GM23338 (cell line): ENCODE results near the gene PA2G4. TPM values are rescaled to one million over a fixed set of nuclear protein-coding genes. Genes with fewer than 3 reads are reported as not detected.

ENCODE experiments used
- ATAC-seq: fragments of 200-7000 bp; cut with Tn5 transposase; 3 replicates; pipeline ENCODE4 v1.9.1; 2020
- DNase-seq: peaks from one replicate; pipeline ENCODE4 v3.0.0-alpha.2; 2015; ENCODE audit warnings: low spot score
- H2AFZ ChIP-seq: fragments of 200-600 bp; sonication (generic); 2 replicates; pipeline ENCODE4 v1.8.0; 2016; ENCODE audit warnings: antibody characterized with exemption, mild to moderate bottlenecking, moderate library complexity
- H3F3A ChIP-seq: fragments of 200-600 bp; sonication (generic); replicated peaks from 2 replicates; pipeline ENCODE4 v1.8.0; 2017; ENCODE audit warnings: antibody characterized with exemption, mixed run types, low read depth
- H3K27ac ChIP-seq: fragments of 200-600 bp; sonication (generic); 2 replicates; pipeline ENCODE4 v1.6.1; 2016; ENCODE audit warnings: low read depth
- H3K27me3 ChIP-seq: fragments of 200-600 bp; sonication (generic); 2 replicates; pipeline ENCODE4 v1.8.0; 2016; ENCODE audit warnings: mild to moderate bottlenecking, mixed run types, moderate library complexity; ENCODE audit not compliant: insufficient read depth
- H3K36me3 ChIP-seq: fragments of 200-600 bp; sonication (generic); 2 replicates; pipeline ENCODE4 v1.8.0; 2016; ENCODE audit warnings: mild to moderate bottlenecking; ENCODE audit not compliant: insufficient read depth
- H3K4me1 ChIP-seq: fragments of 200-600 bp; sonication (generic); 2 replicates; pipeline ENCODE4 v1.8.0; 2016; ENCODE audit warnings: mild to moderate bottlenecking, moderate library complexity; ENCODE audit not compliant: insufficient read depth
- H3K4me2 ChIP-seq: fragments of 200-600 bp; sonication (generic); 2 replicates; pipeline ENCODE4 v1.7.1; 2017; ENCODE audit warnings: mixed run types
- H3K4me3 ChIP-seq: fragments of 200-600 bp; sonication (generic); 2 replicates; pipeline ENCODE4 v1.6.1; 2016; ENCODE audit warnings: mixed run types
- H3K79me2 ChIP-seq: fragments of 200-600 bp; sonication (generic); replicated peaks from 2 replicates; pipeline ENCODE4 v1.8.0; 2017; ENCODE audit warnings: mild to moderate bottlenecking; ENCODE audit not compliant: insufficient read depth
- H3K9me2 ChIP-seq: fragments of 200-600 bp; sonication (generic); 2 replicates; pipeline ENCODE4 v1.8.0; 2017; ENCODE audit not compliant: insufficient read depth
- H4K20me1 ChIP-seq: fragments of 200-600 bp; sonication (generic); replicated peaks from 2 replicates; pipeline ENCODE4 v1.8.0; 2017; ENCODE audit warnings: mild to moderate bottlenecking; ENCODE audit not compliant: insufficient read depth
- H3K27ac Mint-ChIP-seq: 2 replicates; pipeline ENCODE4 v1.8.0; 2020; ENCODE audit warnings: inconsistent platforms, mild to moderate bottlenecking, moderate library complexity, mixed read lengths
- H3K27me3 Mint-ChIP-seq: 3 replicates; pipeline ENCODE4 v1.8.0; 2022; ENCODE audit warnings: low read depth, mild to moderate bottlenecking, moderate library complexity, mixed read lengths, inconsistent platforms; ENCODE audit not compliant: insufficient read depth, poor library complexity
- H3K36me3 Mint-ChIP-seq: 3 replicates; pipeline ENCODE4 v1.8.0; 2021; ENCODE audit warnings: low read depth, mild to moderate bottlenecking, inconsistent platforms, moderate library complexity, mixed read lengths
- H3K4me1 Mint-ChIP-seq: 3 replicates; pipeline ENCODE4 v1.8.0; 2020; ENCODE audit warnings: mild to moderate bottlenecking, inconsistent platforms, mixed read lengths
- H3K4me3 Mint-ChIP-seq: 3 replicates; pipeline ENCODE4 v1.8.0; 2021; ENCODE audit warnings: moderate library complexity, mild to moderate bottlenecking, inconsistent platforms, mixed read lengths
- H3K9me3 Mint-ChIP-seq: 3 replicates; pipeline ENCODE4 v1.8.0; 2020; ENCODE audit warnings: moderate library complexity, mild to moderate bottlenecking, inconsistent platforms, mixed read lengths
- CREB1 ChIP-seq: fragments of 250-450 bp; sonication (Bioruptor Pico); IDR thresholded peaks from 2 replicates; pipeline ENCODE4 v1.5.0; 2020; ENCODE audit warnings: low read depth, mild to moderate bottlenecking, moderate library complexity
- CTCF ChIP-seq, 2 experiments: fragments of 200-600 bp in 1 of 2; sonication (generic) in 1 of 2; conservative IDR thresholded peaks; 2 replicates each; pipeline versions ENCODE4 v1.5.1 to v1.6.1; 2016 to 2017; ENCODE audit warnings: antibody characterized with exemption in 2 of 2, low read depth in 2 of 2, mild to moderate bottlenecking in 2 of 2, moderate library complexity in 1 of 2
- EZH2 ChIP-seq: fragments of 200-600 bp; sonication (generic); IDR thresholded peaks from one replicate; pipeline ENCODE4 v1.8.0; 2017; ENCODE audit warnings: antibody characterized with exemption, mild to moderate bottlenecking, low read depth; ENCODE audit not compliant: unreplicated experiment
- EZH2phosphoT487 ChIP-seq: fragments of 200-600 bp; sonication (generic); IDR thresholded peaks from one replicate; pipeline ENCODE4 v1.8.1; 2018; ENCODE audit warnings: antibody characterized with exemption; ENCODE audit not compliant: unreplicated experiment
- JUNB ChIP-seq: IDR thresholded peaks from one replicate; pipeline ENCODE4 v1.6.1; 2016; ENCODE audit warnings: antibody characterized with exemption; ENCODE audit not compliant: unreplicated experiment
- NANOG ChIP-seq: IDR thresholded peaks from 2 replicates; pipeline ENCODE4 v1.6.1; 2016; ENCODE audit warnings: antibody characterized with exemption, borderline replicate concordance
- POLR2AphosphoS5 ChIP-seq: IDR thresholded peaks from 2 replicates; pipeline ENCODE4 v1.6.1; 2016; ENCODE audit warnings: antibody characterized with exemption, low read depth
- STAT1 ChIP-seq: IDR thresholded peaks from one replicate; pipeline ENCODE4 v1.6.1; 2016; ENCODE audit warnings: antibody characterized with exemption; ENCODE audit not compliant: unreplicated experiment
- ZNF114 ChIP-seq: fragments of 250-450 bp; sonication (Bioruptor Pico); IDR thresholded peaks from 2 replicates; pipeline ENCODE4 v1.5.0; 2020; ENCODE audit warnings: mild to moderate bottlenecking, moderate library complexity
- ZNF462 ChIP-seq: fragments of 250-450 bp; sonication (Bioruptor Pico); IDR thresholded peaks from 2 replicates; pipeline ENCODE4 v1.5.0; 2020; ENCODE audit warnings: mild to moderate bottlenecking, moderate library complexity
- polyA plus RNA-seq: library from polyadenylated mRNA; unstranded; fragments of >200 nt; fragmentation: Nextera tagmentation; extraction: Ambion mirVana; gene quantifications from 2 replicates; pipeline ENCODE4 v1.2.1, GENCODE V29; 2016
- total RNA-seq: library from RNA; depleted of rRNA; stranded (reverse); fragments of >200 nt; shearing (Covaris generic); gene quantifications from 2 replicates; pipeline ENCODE4 v1.2.3, GENCODE V29; 2014

PA2G4 gene
- total and polyA plus RNA-seq, 2 experiments from 2014 or later: 237 to 373 TPM

- Mint-ChIP-seq H3K27me3 (peaks cover 51% of the 10 kb centered on the region), H3K36me3 (peaks cover 82% of the 10 kb centered on the region), H3K9me3 (no peaks in the 10 kb centered on the region; the same call in 1 of the 3 replicates), H3K4me1 (peaks cover 55% of the 10 kb centered on the region), H3K27ac (peak overlapping the region; percentile 74), H3K4me3 (peak overlapping the region; percentile 92)
- Histone ChIP-seq H2AFZ (no peak overlapping the region), H4K20me1 (peaks cover 25% of the 10 kb centered on the region), H3K4me3 (peak overlapping the region; percentile 84), H3K79me2 (peaks cover 31% of the 10 kb centered on the region), H3K27me3 (no peaks in the 10 kb centered on the region), H3K4me1 (peaks cover 47% of the 10 kb centered on the region), H3F3A (peaks cover 65% of the 10 kb centered on the region), H3K4me2 (peak overlapping the region; percentile 91), H3K36me3 (peaks cover 51% of the 10 kb centered on the region), H3K27ac (peak overlapping the region; percentile 98), H3K9me2 (no peaks in the 10 kb centered on the region)
- TF ChIP-seq STAT1 (no peak), ZNF114 (CRISPR knock-in tag) (no peak), JUNB (no peak), EZH2phosphoT487 (no peak), CREB1 (CRISPR knock-in tag) (no peak), POLR2AphosphoS5 (peak; percentile 8; the same call in 1 of the 2 replicates)
- ATAC-seq: no peak
- DNase-seq: no peak
These were observed 56.7 kb downstream of the PA2G4 start for GRCh38 chr12:56160894-56161689.

GRCh38 chr12:56161690-56162351 is 57.5 kb downstream of the PA2G4 start:
- peak overlapping the region; percentile 74 for H3K27ac Mint-ChIP-seq
- H3K4me3 ChIP-seq: 0 out of 2 replicates have a peak overlapping the region, but pooled peaks have one; percentile 21
- ATAC-seq (no peak), DNase-seq (peak; percentile 23)
- H3K27me3 ChIP-seq: no peaks in the 10 kb centered on the region
- peaks cover 31% of the 10 kb centered on the region for H3K79me2 ChIP-seq
- peak overlapping the region; percentile 98 for H3K27ac ChIP-seq
- peaks cover 55% of the 10 kb centered on the region for H3K4me1 Mint-ChIP-seq
- H3K4me1 ChIP-seq: peaks cover 45% of the 10 kb centered on the region
- H3K9me2 ChIP-seq: no peaks in the 10 kb centered on the region
- peaks cover 51% of the 10 kb centered on the region for H3K27me3 Mint-ChIP-seq
- H3K4me2 ChIP-seq: no peak overlapping the region
- H3K9me3 Mint-ChIP-seq: no peaks in the 10 kb centered on the region; the same call in 1 of the 3 replicates
- H3F3A ChIP-seq: peaks cover 63% of the 10 kb centered on the region
- H2AFZ ChIP-seq: no peak overlapping the region
- peaks cover 25% of the 10 kb centered on the region for H4K20me1 ChIP-seq
- H3K36me3 ChIP-seq: peaks cover 55% of the 10 kb centered on the region
- peaks cover 88% of the 10 kb centered on the region for H3K36me3 Mint-ChIP-seq
- H3K4me3 Mint-ChIP-seq: peak overlapping the region; percentile 59; the same call in 2 of the 3 replicates
- TF ChIP-seq ZNF114 (CRISPR knock-in tag): no peak
- TF ChIP-seq EZH2phosphoT487: no peak
- no peak for TF ChIP-seq NANOG
- no peak for TF ChIP-seq CREB1 (CRISPR knock-in tag)
- no peak for TF ChIP-seq ZNF462 (CRISPR knock-in tag)
- TF ChIP-seq STAT1: no peak
- TF ChIP-seq EZH2: no peak
- no peak for TF ChIP-seq CTCF (conservative IDR thresholded peaks at IDR 0.05; ENCODE audit: low read depth in 2 of 2)
- no peak for TF ChIP-seq JUNB
- TF ChIP-seq POLR2AphosphoS5: no peak; the same call in 1 of the 2 replicates
